GM21381 (cell line): Measurements from ENCODE around the gene IQCN.

Experiments
- ATAC-seq: cut with Tn5 transposase; IDR thresholded peaks from one replicate; pipeline ENCODE4 v1.9.1; 2021; ENCODE audit warnings: mild to moderate bottlenecking, moderate library complexity; ENCODE audit not compliant: unreplicated experiment

The IQCN gene, protein sequence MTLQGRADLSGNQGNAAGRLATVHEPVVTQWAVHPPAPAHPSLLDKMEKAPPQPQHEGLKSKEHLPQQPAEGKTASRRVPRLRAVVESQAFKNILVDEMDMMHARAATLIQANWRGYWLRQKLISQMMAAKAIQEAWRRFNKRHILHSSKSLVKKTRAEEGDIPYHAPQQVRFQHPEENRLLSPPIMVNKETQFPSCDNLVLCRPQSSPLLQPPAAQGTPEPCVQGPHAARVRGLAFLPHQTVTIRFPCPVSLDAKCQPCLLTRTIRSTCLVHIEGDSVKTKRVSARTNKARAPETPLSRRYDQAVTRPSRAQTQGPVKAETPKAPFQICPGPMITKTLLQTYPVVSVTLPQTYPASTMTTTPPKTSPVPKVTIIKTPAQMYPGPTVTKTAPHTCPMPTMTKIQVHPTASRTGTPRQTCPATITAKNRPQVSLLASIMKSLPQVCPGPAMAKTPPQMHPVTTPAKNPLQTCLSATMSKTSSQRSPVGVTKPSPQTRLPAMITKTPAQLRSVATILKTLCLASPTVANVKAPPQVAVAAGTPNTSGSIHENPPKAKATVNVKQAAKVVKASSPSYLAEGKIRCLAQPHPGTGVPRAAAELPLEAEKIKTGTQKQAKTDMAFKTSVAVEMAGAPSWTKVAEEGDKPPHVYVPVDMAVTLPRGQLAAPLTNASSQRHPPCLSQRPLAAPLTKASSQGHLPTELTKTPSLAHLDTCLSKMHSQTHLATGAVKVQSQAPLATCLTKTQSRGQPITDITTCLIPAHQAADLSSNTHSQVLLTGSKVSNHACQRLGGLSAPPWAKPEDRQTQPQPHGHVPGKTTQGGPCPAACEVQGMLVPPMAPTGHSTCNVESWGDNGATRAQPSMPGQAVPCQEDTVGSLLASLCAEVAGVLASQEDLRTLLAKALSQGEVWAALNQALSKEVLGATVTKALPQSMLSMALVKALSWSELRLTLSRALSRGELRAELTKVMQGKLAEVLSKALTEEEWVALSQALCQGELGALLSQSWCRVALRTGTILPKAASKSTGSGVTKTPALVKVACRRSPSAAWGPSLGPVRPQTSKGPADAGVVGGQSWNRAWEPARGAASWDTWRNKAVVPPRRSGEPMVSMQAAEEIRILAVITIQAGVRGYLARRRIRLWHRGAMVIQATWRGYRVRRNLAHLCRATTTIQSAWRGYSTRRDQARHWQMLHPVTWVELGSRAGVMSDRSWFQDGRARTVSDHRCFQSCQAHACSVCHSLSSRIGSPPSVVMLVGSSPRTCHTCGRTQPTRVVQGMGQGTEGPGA (N-terminal part only)

DNA sequence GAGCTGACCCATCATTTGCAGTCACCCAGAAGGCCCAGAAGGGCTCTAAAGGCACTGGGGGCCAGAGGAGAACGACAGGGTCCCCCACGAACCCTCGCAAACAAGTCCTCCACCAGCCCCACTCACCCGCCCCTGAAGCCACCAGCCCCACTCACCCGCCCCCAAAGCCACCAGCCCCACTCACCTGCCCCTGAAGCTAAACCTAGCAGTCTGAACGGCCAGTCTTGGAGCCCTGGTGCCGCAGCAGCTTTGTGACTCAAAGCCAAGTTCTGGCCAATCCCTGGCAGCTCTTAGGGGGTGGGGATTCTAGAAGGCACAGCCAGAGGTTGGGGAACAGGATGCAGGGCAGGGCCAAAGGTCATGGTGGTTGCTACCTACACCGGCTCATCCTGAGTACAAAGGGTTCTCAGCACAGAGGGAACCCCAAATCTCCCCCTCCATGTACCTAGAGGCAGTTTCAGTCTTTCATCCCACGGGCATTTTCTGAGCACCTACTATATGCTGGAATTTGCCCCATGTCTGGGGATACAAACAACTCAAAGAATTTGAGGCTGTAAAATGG, at the start of gene IQCN:
IQCN (minus strand) TSS at position 234 of the 562 bp plus-strand sequence. CDS start 4,974 bp downstream, outside the sequence.
- no peak for ATAC-seq

- ATAC-seq = peak; percentile 95
These were observed 48.7 kb upstream of the IQCN start, which contains the start of gene LSM4 for GRCh38 chr19:18322759-18323460. Gene LSM4 (minus strand): TSS chr19:18323076. CDS start chr19:18323020, 56 bp downstream.

DNA sequence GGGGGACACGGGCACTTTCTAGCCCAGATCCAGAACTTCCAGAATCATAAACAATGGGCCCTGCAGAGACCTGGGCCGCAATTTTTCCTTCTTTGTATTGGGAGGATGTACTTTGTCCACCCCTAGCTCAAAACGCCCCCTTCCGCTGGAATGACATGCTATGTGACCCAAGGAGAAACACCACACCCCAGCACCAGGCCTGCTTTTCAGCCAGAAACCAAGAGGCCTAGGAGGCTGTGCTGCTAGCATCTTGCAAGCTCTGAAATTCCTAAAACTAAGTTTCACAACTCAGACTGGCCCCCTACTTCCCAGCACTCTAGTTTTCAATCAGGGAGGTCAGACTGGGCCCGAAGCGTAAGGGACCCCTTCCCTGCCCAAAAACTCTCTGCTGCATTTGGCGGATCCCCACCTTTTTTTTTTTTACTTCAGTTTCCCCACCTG, 48.1 kb upstream of the IQCN start:
- no peak for ATAC-seq

DNA sequence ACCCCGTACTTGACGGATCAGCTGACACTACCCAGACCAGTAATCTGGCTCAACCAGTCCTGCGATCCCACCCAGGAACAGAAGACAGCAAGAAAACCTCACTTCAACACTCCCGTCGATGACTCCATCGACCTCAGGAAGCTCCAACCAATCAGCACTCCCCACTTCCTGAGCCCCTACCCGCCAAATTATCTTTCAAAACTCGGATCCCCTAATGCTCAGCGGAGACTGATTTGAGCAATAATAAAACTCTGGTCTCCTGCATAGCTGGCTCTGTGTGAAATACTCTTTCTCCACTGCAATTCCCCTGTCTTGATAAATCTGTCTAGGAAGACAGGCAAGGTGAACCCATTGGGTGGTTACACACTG, 47.5 kb upstream of the IQCN start:
- no peak for ATAC-seq

DNA sequence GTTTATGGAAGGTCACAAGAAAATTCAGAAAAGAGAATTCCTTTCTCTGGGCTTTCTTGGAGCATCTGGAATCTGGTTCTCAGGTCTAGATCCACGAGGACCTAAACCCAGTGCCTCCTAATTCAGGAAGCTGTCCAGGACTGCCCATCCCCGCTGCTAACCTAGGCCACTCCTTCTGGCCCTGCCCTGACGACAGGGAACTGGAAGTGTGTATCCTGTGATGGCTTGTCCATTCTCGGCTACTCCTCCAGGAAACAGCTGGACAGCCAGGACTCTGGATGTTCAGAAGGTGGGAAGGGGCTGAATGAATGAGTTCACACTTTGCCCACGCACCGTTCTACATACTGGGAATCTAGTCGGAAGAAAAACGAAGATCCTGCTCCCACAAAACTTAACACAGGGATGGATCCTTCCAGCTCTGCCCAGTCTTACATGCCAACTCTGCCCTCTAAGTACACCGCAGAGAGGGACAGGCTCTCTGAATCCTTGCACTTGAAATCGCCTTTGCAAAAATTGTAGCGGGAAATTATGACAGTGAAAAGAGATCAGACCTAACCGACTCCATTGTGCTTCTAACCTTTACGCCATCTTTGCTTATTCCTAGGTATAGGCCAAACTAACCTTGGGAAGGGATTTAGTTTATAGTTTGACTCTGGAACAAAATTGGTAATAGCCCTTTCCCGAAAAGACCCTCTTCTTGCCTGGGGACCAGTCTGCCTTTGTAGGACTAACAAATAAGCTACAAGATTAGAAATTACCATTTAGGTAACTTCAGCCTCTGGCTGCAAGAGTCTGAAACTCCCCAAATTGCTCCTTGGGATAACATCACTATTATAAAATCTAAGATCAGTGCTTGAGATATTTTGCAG, 46.8 kb upstream of the IQCN start:
- ATAC-seq = no peak

DNA sequence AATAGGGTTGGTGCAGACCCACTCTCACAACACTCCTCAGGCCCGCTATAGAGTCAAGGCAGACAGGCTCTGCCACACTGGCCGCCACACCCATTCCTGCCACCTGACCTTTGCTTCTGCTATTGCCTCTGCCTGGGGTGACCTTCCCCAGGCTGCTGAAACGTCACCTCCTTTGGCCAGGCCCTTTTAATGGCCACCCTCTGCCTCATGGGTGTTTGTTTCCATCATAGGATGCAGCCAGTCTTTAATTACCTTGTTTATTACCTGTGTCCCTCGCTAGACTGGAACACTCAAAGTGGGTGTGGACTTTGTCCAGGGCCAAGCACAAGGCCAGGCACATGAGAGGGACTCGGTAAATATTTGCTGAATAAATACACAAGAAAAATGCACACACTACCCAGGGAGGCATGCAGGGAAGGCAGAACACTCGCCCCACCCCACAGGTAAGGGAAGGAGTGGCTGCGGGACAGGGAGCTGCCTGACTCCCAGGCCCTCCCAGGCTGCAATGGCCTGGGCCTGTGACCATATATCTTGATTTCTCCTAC, 45.4 kb upstream of the IQCN start:
- ATAC-seq = no peak

GRCh38 chr19:18317961-18318800, 43.9 kb upstream of the IQCN start:
- ATAC-seq = no peak

- ATAC-seq = no peak
These were observed 39.1 kb upstream of the IQCN start for GRCh38 chr19:18313398-18313797.

DNA sequence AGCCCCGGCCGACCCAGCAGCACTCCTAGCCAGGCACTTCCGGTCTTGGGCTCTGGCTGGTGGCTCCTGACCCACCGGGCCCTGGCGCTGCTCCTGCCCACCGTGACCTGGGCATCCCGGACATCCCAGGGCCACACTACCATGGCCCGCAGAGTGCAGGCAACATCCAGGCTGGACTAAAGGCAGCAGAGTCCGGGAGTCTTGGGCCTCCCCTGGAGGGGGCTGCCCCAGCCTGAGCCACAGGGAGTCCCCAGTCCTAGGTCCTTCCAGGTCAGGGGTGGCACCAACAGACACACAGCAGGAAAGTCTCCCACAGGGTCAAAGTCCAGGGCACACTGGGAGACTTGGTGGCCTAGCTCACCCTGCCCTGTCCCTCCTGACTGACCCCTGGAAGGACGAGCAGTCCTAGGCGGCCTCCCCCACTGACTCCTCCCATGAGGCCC, 37.9 kb upstream of the IQCN start:
- no peak for ATAC-seq

GRCh38 chr19:18311502-18312091, 37.3 kb upstream of the IQCN start:
- no peak for ATAC-seq

GRCh38 chr19:18310966-18311365, 36.7 kb upstream of the IQCN start:
- ATAC-seq = no peak

GRCh38 chr19:18310118-18310909, 36.1 kb upstream of the IQCN start:
- no peak for ATAC-seq

DNA sequence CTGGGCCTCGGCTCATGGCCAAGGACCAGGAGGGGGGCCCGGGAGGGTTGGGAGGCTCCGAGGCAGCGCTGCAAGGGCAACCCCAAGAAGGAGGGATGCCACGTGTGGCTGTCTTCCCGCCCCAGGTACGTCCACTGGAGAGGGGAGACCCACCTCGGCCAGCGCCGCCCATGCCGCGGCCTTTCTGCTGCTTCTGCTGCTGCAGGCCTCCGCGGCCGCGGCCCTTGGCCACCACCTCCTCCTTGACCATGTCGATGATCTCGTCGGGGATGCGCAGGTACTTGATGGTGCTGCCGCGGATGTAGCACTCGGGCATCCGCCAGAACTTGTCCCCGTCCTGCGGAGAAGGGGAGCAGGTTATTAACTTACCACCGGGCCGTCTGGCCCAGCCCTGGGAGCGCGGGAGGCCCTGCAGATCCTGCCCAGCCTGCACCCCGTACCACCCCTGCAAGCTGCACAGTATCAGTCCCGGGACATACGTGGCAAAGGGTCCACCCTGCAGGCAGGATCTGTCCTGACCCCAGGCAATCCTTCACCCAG, 35.3 kb upstream of the IQCN start:
- ATAC-seq = no peak

- ATAC-seq = no peak
These were observed 34.7 kb upstream of the IQCN start for GRCh38 chr19:18308948-18309325.

DNA sequence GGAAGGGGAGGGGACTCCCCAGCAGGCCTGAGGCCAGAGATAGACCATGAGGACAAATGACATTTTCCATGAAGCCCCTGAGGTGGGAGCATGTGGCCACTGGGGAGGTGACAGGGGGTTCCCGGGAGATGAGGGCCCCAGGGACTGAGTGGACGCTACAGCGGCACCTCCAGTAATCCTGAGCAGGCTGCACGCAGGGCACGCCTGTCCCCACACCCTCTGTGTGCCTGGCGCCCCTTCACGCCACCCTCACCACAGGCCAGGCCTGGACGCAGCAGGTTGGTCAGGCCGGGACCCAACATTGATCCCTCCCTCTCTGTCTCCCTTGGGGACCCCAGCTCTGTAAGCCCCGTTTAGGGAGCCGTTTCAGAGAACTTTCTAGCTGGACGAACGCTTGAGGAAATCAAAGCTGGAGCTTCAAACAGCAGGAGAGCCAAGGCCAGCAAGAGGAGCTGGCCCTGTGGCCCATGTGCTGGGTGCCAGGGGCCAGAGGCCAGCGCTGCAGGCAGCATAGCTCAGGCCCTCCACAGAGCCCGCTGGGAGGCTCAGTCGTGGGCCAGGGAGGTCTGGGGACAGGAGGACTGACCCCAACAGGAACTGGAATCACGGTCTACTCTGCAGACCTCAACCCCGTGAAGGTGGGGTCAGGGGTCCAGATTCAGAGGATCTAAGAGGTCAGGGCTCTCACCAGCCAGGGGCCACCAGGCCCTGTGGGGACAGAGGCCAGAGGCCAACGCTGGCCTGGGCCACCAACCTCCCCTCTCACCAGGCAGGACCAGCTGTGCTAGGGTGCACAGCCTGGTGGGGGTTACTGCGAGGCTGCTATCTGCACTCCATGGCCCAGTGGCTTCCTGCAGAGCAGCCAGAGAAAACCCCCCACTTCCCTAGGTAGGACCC, 34.0 kb upstream of the IQCN start:
- no peak for ATAC-seq
